Measurements from ENCODE around the gene ARID4B. TPM values are rescaled to one million over a fixed set of nuclear protein-coding genes. Genes with fewer than 3 reads are reported as not detected.
A peak's percentile ranks its signal among the peaks of the same experiment; 100 is the strongest.
"Not testable (repeated sequence)": the region's sequence is repeated elsewhere in the genome, so short reads cannot be mapped to it uniquely, and the experiment has no call there.

ARID4B gene
- polyA plus RNA-seq, 4 donors: 10.3 to 26.6 (median 12.6) TPM

DNA sequence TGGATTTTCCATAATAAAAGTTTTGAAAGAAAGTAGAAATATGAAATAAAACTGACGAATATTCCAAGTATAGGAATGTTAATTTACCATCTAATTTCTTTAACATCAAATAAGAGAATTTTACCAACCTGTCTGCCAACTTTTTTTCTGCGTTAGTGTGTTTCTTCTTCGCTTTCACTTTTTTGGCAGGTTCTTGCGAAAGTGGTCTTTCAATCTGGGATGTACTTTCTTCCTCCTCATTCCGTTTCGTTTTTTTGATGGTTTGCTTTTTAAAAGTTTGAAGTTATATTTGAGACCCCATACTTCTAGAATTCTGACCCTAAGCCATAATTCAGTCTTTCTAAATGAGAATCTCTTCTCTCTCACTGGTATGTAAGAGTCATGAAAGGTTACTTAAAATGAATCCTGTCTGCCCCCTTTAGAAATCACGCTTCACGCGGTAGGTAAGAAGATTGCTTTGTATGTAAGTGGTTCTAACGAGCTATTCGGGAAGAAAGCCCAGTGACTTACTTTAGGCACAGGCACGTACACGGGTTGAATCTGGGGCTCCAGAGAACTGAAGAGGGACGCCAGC, 167.5 kb downstream of the ARID4B start:
- 3 to 6% (median 5%) methylated on average over 14 of the region's 14 CpGs for WGBS, 3 donors
- no peak for FAIRE-seq
- H3K27ac ChIP-seq (ENCODE audit: low read depth in 1 of 3, low read length in 2 of 3): peak overlapping the region; percentile 84 to 94 (median 91)

DNA sequence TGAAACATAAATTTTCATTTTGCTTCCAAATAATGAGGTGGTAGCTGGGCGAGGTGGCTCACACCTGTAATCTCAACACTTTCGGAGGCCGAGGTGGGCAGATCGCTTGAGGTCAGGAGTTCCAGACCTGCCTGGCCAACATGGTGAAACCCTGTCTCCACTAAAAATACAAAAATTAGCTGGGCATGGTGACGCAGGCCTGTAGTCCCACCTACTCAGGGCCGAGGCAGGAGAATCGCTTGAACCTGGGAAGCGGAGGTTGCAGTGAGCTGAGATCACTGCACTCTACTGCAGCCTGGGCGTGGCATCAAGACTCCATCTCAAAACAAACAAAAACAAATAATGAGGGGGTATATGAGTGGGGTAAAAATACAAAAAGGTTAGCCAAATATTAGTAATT, 168.0 kb downstream of the ARID4B start:
- Histone ChIP-seq H3K27ac (ENCODE audit: low read depth in 1 of 3, low read length in 2 of 3) (peak overlapping the region in 1 of 3 donors; percentile 84), H3K36me3 (ENCODE audit: control insufficient read depth in 3 of 3, insufficient read depth in 2 of 3, low read depth in 1 of 3, low read length in 3 of 3) (peaks cover 0 to 31% (median under 1%) of the 10 kb centered on the region in 3 donors), H3K4me3 (ENCODE audit: low read depth in 1 of 3, low read length in 3 of 3) (peak overlapping the region in 1 of 3 donors; percentile 76), H3K4me1 (ENCODE audit: control insufficient read depth in 3 of 3, insufficient read depth in 2 of 3, low read depth in 1 of 3, low read length in 2 of 3) (peaks cover 0 to 29% (median 4%) of the 10 kb centered on the region in 3 donors)
- FAIRE-seq; H3K9me3 ChIP-seq (ENCODE audit: control insufficient read depth in 2 of 2, insufficient read depth in 1 of 2, low read depth in 1 of 2, low read length in 1 of 2); H3K27me3 ChIP-seq (ENCODE audit: control insufficient read depth in 3 of 3, insufficient read depth in 3 of 3, low read length in 3 of 3): not testable (repeated sequence)
- 71 to 78% (median 75%) methylated on average over 9 of the region's 9 CpGs for WGBS, 3 donors
- DNase-seq: peak in 1 of 2 donors; percentile 8

More for the DNA sequence above, 167.5 kb downstream of the ARID4B start:
- Histone ChIP-seq H3K9me3 (ENCODE audit: control insufficient read depth in 2 of 2, insufficient read depth in 1 of 2, low read depth in 1 of 2, low read length in 1 of 2) (no peaks in the 10 kb centered on the region), H3K4me3 (ENCODE audit: low read depth in 1 of 3, low read length in 3 of 3) (peak overlapping the region; percentile 42 to 76 (median 57)), H3K4me1 (ENCODE audit: control insufficient read depth in 3 of 3, insufficient read depth in 2 of 3, low read depth in 1 of 3, low read length in 2 of 3) (peaks cover 0 to 29% (median 4%) of the 10 kb centered on the region in 3 donors), H3K36me3 (ENCODE audit: control insufficient read depth in 3 of 3, insufficient read depth in 2 of 3, low read depth in 1 of 3, low read length in 3 of 3) (peaks cover 0 to 28% (median 0%) of the 10 kb centered on the region in 3 donors), H3K27me3 (ENCODE audit: control insufficient read depth in 3 of 3, insufficient read depth in 3 of 3, low read length in 3 of 3) (no peaks in the 10 kb centered on the region)
- DNase-seq: no peak

DNA sequence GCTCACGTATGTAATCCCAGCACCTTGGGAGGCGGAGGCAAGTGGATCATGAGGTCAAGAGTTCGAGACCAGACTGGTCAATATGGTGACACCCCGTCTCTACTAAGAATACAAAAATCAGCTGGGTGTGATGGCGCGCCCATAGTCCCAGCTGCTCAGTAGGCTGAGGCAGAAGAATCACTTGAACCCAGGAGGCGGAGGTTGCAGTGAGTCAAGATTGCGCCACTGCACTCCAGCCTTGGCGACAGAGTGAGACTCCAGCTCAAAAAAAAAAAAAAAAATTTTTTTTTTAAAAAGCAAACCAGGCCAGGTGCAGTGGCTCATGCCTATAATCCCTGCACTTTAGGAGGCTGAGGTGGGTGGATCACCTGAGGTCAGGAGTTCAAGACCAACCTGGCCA, 168.7 kb downstream of the ARID4B start:
- Histone ChIP-seq H3K36me3 (ENCODE audit: control insufficient read depth in 3 of 3, insufficient read depth in 2 of 3, low read depth in 1 of 3, low read length in 3 of 3) (peaks cover 0 to 32% (median 3%) of the 10 kb centered on the region in 3 donors), H3K4me1 (ENCODE audit: control insufficient read depth in 3 of 3, insufficient read depth in 2 of 3, low read depth in 1 of 3, low read length in 2 of 3) (peaks cover 0 to 29% (median 4%) of the 10 kb centered on the region in 3 donors)
- FAIRE-seq; DNase-seq; H3K27ac ChIP-seq (ENCODE audit: low read depth in 1 of 3, low read length in 2 of 3); H3K4me3 ChIP-seq (ENCODE audit: low read depth in 1 of 3, low read length in 3 of 3); H3K9me3 ChIP-seq (ENCODE audit: control insufficient read depth in 2 of 2, insufficient read depth in 1 of 2, low read depth in 1 of 2, low read length in 1 of 2); H3K27me3 ChIP-seq (ENCODE audit: control insufficient read depth in 3 of 3, insufficient read depth in 3 of 3, low read length in 3 of 3): not testable (repeated sequence)
- WGBS, 3 donors: 89 to 96% (median 90%) methylated on average over 9 of the region's 9 CpGs

DNA sequence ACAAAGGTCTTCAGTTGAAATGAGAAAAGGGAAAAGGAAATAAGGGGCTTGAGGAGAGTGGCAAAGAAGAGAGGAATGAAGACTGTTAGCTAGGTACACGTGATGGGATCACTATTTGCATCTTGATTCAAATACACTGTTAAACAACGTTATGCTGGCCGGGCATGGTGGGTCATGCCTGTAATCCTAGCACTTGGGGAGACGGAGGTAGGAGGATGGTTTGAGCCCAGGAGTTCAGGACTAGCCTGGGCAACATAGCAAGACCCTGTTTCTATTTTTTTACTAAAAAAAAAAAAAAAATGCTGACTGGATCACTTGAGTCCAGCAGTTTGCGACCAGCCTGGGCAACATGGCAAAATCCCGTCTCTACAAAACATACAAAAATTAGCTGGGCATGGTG, 169.3 kb downstream of the ARID4B start:
- peaks cover 0 to 29% (median 4%) of the 10 kb centered on the region in 3 donors for H3K4me1 ChIP-seq (ENCODE audit: control insufficient read depth in 3 of 3, insufficient read depth in 2 of 3, low read depth in 1 of 3, low read length in 2 of 3)
- WGBS, 3 donors: 87 to 94% (median 93%) methylated on average over 6 of the region's 6 CpGs

DNA sequence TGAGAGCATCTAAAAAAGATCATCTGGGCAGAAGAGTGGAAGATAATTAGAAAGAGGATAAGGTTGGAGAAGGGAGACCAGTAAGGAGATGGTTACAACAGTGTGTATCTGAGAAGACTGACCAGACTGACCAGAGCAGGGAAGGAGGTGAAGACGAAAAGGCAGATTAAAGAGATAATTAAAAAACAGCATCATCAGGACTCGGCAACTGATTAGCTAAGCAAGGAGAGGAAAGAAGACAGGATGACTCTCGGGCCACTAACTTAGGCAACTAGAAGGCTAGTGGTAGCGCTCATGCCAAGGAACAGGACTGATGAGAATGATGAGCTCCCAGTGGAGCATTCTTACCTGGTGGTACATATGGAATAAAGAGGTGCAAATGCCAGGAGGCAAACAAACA, 170.8 kb downstream of the ARID4B start:
- FAIRE-seq: no peak
- H3K36me3 ChIP-seq (ENCODE audit: control insufficient read depth in 3 of 3, insufficient read depth in 2 of 3, low read depth in 1 of 3, low read length in 3 of 3): peaks cover 0 to 48% (median 8%) of the 10 kb centered on the region in 3 donors
- H3K27me3 ChIP-seq (ENCODE audit: control insufficient read depth in 3 of 3, insufficient read depth in 3 of 3, low read length in 3 of 3): no peaks in the 10 kb centered on the region
- no peak overlapping the region for H3K4me3 ChIP-seq (ENCODE audit: low read depth in 1 of 3, low read length in 3 of 3)
- peaks cover 0 to 29% (median 4%) of the 10 kb centered on the region in 3 donors for H3K4me1 ChIP-seq (ENCODE audit: control insufficient read depth in 3 of 3, insufficient read depth in 2 of 3, low read depth in 1 of 3, low read length in 2 of 3)
- WGBS, 3 donors: 80 to 92% (median 82%) methylated on average over 4 of the region's 4 CpGs
- DNase-seq: no peak
- H3K27ac ChIP-seq (ENCODE audit: low read depth in 1 of 3, low read length in 2 of 3): peak overlapping the region in 2 of 3 donors; percentile 39 to 66
- no peaks in the 10 kb centered on the region for H3K9me3 ChIP-seq (ENCODE audit: control insufficient read depth in 2 of 2, insufficient read depth in 1 of 2, low read depth in 1 of 2, low read length in 1 of 2)

More for the DNA sequence above, 169.3 kb downstream of the ARID4B start:
- no peaks in the 10 kb centered on the region for H3K27me3 ChIP-seq (ENCODE audit: control insufficient read depth in 3 of 3, insufficient read depth in 3 of 3, low read length in 3 of 3)
- FAIRE-seq (no peak), DNase-seq (peak in 1 of 2 donors; percentile 2)
- no peak overlapping the region for H3K4me3 ChIP-seq (ENCODE audit: low read depth in 1 of 3, low read length in 3 of 3)
- H3K27ac ChIP-seq (ENCODE audit: low read depth in 1 of 3, low read length in 2 of 3): no peak overlapping the region
- no peaks in the 10 kb centered on the region for H3K9me3 ChIP-seq (ENCODE audit: control insufficient read depth in 2 of 2, insufficient read depth in 1 of 2, low read depth in 1 of 2, low read length in 1 of 2)
- peaks cover 0 to 38% (median 5%) of the 10 kb centered on the region in 3 donors for H3K36me3 ChIP-seq (ENCODE audit: control insufficient read depth in 3 of 3, insufficient read depth in 2 of 3, low read depth in 1 of 3, low read length in 3 of 3)

DNA sequence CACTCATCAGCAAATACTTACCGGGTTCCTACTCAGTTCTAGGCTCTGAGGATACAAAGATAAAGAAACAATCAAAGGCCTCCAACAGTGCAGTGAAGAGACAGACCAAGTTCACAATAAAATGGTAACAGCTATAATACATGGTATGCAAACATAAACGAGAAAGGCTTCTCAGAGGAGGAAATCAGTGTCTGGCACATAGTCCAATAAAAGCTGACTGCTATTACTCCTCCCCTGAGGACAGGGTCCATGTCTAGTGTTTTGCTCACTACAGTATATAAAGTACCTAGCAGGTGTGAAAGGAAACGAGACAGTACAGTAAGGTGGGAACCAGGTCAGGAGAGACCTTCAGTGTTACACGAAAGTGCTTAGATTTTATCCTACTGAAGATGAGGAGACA, 171.2 kb downstream of the ARID4B start:
- DNase-seq (peak; percentile 78 to 79), FAIRE-seq (no peak)
- H3K36me3 ChIP-seq (ENCODE audit: control insufficient read depth in 3 of 3, insufficient read depth in 2 of 3, low read depth in 1 of 3, low read length in 3 of 3): peaks cover 0 to 50% (median 8%) of the 10 kb centered on the region in 3 donors
- H3K4me1 ChIP-seq (ENCODE audit: control insufficient read depth in 3 of 3, insufficient read depth in 2 of 3, low read depth in 1 of 3, low read length in 2 of 3): peaks cover 0 to 29% (median 4%) of the 10 kb centered on the region in 3 donors
- H3K9me3 ChIP-seq (ENCODE audit: control insufficient read depth in 2 of 2, insufficient read depth in 1 of 2, low read depth in 1 of 2, low read length in 1 of 2): no peaks in the 10 kb centered on the region
- WGBS, 3 donors: 17 to 55% (median 38%) methylated on average over 4 of the region's 4 CpGs
- H3K4me3 ChIP-seq (ENCODE audit: low read depth in 1 of 3, low read length in 3 of 3): no peak overlapping the region
- no peaks in the 10 kb centered on the region for H3K27me3 ChIP-seq (ENCODE audit: control insufficient read depth in 3 of 3, insufficient read depth in 3 of 3, low read length in 3 of 3)
- peak overlapping the region in 2 of 3 donors; percentile 39 to 66 for H3K27ac ChIP-seq (ENCODE audit: low read depth in 1 of 3, low read length in 2 of 3)

DNA sequence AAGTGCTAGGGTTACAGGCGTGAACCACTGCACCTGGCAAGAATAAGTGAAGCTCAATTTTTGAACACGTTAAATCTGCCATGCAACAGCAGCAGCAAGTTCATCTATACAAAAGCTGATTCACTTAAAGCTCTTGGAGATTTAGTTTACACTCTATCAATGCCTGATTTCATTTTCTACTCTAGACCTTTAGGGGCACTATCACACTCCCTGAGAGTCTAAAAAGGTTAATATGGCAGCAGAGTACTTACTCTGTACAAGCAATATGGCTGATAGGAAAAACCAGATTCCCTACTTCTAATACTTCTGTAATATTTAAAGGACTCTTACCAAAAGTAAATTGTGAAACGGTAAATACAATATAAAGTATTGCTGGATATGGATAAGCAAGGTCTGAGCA, 171.7 kb downstream of the ARID4B start:
- Histone ChIP-seq H3K36me3 (ENCODE audit: control insufficient read depth in 3 of 3, insufficient read depth in 2 of 3, low read depth in 1 of 3, low read length in 3 of 3) (peaks cover 4 to 52% (median 11%) of the 10 kb centered on the region in 3 donors), H3K4me1 (ENCODE audit: control insufficient read depth in 3 of 3, insufficient read depth in 2 of 3, low read depth in 1 of 3, low read length in 2 of 3) (peaks cover 0 to 29% (median 4%) of the 10 kb centered on the region in 3 donors), H3K27me3 (ENCODE audit: control insufficient read depth in 3 of 3, insufficient read depth in 3 of 3, low read length in 3 of 3) (no peaks in the 10 kb centered on the region), H3K9me3 (ENCODE audit: control insufficient read depth in 2 of 2, insufficient read depth in 1 of 2, low read depth in 1 of 2, low read length in 1 of 2) (no peaks in the 10 kb centered on the region), H3K4me3 (ENCODE audit: low read depth in 1 of 3, low read length in 3 of 3) (no peak overlapping the region), H3K27ac (ENCODE audit: low read depth in 1 of 3, low read length in 2 of 3) (peak overlapping the region in 1 of 3 donors; percentile 66)
- FAIRE-seq (no peak), DNase-seq (no peak)
- WGBS, 3 donors: 70 to 82% (median 81%) methylated on average over 3 of the region's 3 CpGs

DNA sequence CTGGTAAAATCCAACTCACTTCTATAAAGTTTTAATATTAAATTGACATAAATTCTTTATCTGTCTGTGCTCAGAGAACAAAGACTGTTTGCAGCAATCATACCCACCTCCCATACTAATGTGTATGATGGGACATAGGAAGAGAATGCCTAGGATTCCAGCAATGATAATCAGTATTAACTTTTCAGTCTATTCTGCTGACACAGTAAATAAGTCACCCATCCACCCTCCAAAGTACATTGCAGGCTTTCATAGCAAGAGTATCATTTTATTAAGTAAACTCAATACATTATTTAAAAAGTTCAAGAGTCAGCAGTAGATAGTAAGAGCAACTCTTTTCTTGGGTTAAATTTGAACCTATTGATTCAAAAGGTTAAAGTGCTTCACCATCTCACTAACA, 175.7 kb downstream of the ARID4B start:
- FAIRE-seq (no peak), DNase-seq (no peak)
- no peak overlapping the region for H3K4me3 ChIP-seq (ENCODE audit: low read depth in 1 of 3, low read length in 3 of 3)
- peaks cover 0 to 11% (median 4%) of the 10 kb centered on the region in 3 donors for H3K4me1 ChIP-seq (ENCODE audit: control insufficient read depth in 3 of 3, insufficient read depth in 2 of 3, low read depth in 1 of 3, low read length in 2 of 3)
- no peaks in the 10 kb centered on the region for H3K27me3 ChIP-seq (ENCODE audit: control insufficient read depth in 3 of 3, insufficient read depth in 3 of 3, low read length in 3 of 3)
- peaks cover 6 to 49% (median 21%) of the 10 kb centered on the region in 3 donors for H3K36me3 ChIP-seq (ENCODE audit: control insufficient read depth in 3 of 3, insufficient read depth in 2 of 3, low read depth in 1 of 3, low read length in 3 of 3)
- H3K9me3 ChIP-seq (ENCODE audit: control insufficient read depth in 2 of 2, insufficient read depth in 1 of 2, low read depth in 1 of 2, low read length in 1 of 2): no peaks in the 10 kb centered on the region
- no peak overlapping the region for H3K27ac ChIP-seq (ENCODE audit: low read depth in 1 of 3, low read length in 2 of 3)

Measured in small intestine (tissue), 7 donors.